ENCODE results near the gene ST7. TPM values are rescaled to one million over a fixed set of nuclear protein-coding genes. Genes with fewer than 3 reads are reported as not detected.

The ST7 gene
- total RNA-seq, 1 donor from 2014 or later = 39.3 TPM

DNA sequence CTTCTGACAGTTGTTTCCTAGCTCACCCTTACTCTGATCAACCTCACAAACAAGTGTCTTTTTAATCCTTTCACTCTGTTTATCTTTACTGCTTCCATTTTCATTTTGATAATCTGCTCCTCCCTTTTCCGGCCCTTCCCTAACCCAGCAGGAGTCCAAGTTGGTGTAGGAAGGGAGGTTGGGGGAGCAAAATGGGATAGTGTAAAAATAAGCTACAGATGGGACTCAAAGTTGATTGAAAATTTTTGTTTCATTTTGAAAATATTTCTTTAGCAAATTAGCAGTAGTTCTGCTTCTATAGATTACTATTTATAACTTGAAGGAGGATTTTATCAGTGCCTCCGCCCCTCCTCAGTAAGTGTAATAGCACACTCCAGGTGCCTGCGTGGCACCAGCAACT lies 257.6 kb downstream of the ST7 start:
- no peaks in the 10 kb centered on the region for H3K27me3 ChIP-seq (ENCODE audit: insufficient read depth, low read length)
- H3K4me1 ChIP-seq (ENCODE audit: insufficient read depth, low read length) = peaks cover 7% of the 10 kb centered on the region
- no peak for FAIRE-seq
- H3K4me1 Mint-ChIP-seq (ENCODE audit: low read depth, unreplicated experiment) = no peaks in the 10 kb centered on the region
- H3K36me3 ChIP-seq (ENCODE audit: insufficient read depth, low read length) = no peaks in the 10 kb centered on the region
- H3K9me3 Mint-ChIP-seq (ENCODE audit: unreplicated experiment) = no peaks in the 10 kb centered on the region
- H3K27me3 Mint-ChIP-seq (ENCODE audit: low read depth, unreplicated experiment) = no peaks in the 10 kb centered on the region
- DNase-seq (ENCODE audit: low read depth) = no peak
- H3K79me2 ChIP-seq (ENCODE audit: insufficient read depth, low read length) = no peaks in the 10 kb centered on the region
- no peak for TF ChIP-seq EZH2 (IDR thresholded peaks at IDR 0.05; ENCODE audit: insufficient read depth, low read length)
- TF ChIP-seq, protein P1, sequence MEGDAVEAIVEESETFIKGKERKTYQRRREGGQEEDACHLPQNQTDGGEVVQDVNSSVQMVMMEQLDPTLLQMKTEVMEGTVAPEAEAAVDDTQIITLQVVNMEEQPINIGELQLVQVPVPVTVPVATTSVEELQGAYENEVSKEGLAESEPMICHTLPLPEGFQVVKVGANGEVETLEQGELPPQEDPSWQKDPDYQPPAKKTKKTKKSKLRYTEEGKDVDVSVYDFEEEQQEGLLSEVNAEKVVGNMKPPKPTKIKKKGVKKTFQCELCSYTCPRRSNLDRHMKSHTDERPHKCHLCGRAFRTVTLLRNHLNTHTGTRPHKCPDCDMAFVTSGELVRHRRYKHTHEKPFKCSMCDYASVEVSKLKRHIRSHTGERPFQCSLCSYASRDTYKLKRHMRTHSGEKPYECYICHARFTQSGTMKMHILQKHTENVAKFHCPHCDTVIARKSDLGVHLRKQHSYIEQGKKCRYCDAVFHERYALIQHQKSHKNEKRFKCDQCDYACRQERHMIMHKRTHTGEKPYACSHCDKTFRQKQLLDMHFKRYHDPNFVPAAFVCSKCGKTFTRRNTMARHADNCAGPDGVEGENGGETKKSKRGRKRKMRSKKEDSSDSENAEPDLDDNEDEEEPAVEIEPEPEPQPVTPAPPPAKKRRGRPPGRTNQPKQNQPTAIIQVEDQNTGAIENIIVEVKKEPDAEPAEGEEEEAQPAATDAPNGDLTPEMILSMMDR (IDR thresholded peaks at IDR 0.05; ENCODE audit: insufficient read depth, low read depth, low read length) = no peak
- H3K27ac Mint-ChIP-seq (ENCODE audit: unreplicated experiment) = no peak overlapping the region
- H3K9ac ChIP-seq (ENCODE audit: low read length) = no peak overlapping the region
- H3K4me3 ChIP-seq (ENCODE audit: insufficient read depth, low read depth, low read length) = no peak overlapping the region
- no peak overlapping the region for H3K4me3 Mint-ChIP-seq (ENCODE audit: unreplicated experiment)
- no peak overlapping the region for H3K27ac ChIP-seq (ENCODE audit: low read depth, low read length)
- H3K36me3 Mint-ChIP-seq (ENCODE audit: low read depth, unreplicated experiment) = no peaks in the 10 kb centered on the region
- no peak overlapping the region for H3K4me2 ChIP-seq (ENCODE audit: low read length)
- H4K20me1 ChIP-seq (ENCODE audit: insufficient read depth, low read length) = no peaks in the 10 kb centered on the region
- no peak overlapping the region for H2AFZ ChIP-seq (ENCODE audit: low read depth, low read length)
- no peaks in the 10 kb centered on the region for H3K9me3 ChIP-seq (ENCODE audit: insufficient read depth, low read depth, low read length)

DNA sequence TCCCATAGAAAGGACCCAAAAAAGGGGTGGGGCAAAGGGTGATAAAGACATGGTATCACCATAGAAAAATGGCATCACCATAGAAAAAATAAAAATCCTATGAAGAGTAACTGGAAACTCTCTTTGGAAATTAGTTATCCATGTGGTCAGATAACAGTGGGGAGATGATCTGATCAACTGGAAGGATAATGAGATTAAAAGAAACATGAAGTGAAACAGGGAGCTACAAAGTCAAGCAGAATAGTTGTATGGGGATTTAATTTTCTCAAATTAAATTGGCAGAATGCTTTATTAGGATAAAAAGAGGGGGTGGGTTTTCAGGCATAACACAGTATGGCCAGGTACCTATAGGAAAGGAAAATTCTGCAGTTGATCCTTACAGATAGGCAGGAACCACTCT lies 258.3 kb downstream of the ST7 start:
- no peaks in the 10 kb centered on the region for H3K4me1 Mint-ChIP-seq (ENCODE audit: low read depth, unreplicated experiment)
- Histone ChIP-seq H3K4me1 (ENCODE audit: insufficient read depth, low read length) (peaks cover 7% of the 10 kb centered on the region), H3K27ac (ENCODE audit: low read depth, low read length) (no peak overlapping the region), H3K36me3 (ENCODE audit: insufficient read depth, low read length) (peaks cover 4% of the 10 kb centered on the region), H3K4me2 (ENCODE audit: low read length) (no peak overlapping the region), H4K20me1 (ENCODE audit: insufficient read depth, low read length) (no peaks in the 10 kb centered on the region), H3K27me3 (ENCODE audit: insufficient read depth, low read length) (no peaks in the 10 kb centered on the region), H2AFZ (ENCODE audit: low read depth, low read length) (no peak overlapping the region), H3K9ac (ENCODE audit: low read length) (no peak overlapping the region), H3K79me2 (ENCODE audit: insufficient read depth, low read length) (no peaks in the 10 kb centered on the region), H3K9me3 (ENCODE audit: insufficient read depth, low read depth, low read length) (no peaks in the 10 kb centered on the region), H3K4me3 (ENCODE audit: insufficient read depth, low read depth, low read length) (no peak overlapping the region)
- TF ChIP-seq, protein P1 (IDR thresholded peaks at IDR 0.05; ENCODE audit: insufficient read depth, low read depth, low read length) = no peak
- no peak for TF ChIP-seq EZH2 (IDR thresholded peaks at IDR 0.05; ENCODE audit: insufficient read depth, low read length)
- H3K9me3 Mint-ChIP-seq (ENCODE audit: unreplicated experiment) = no peaks in the 10 kb centered on the region
- no peak overlapping the region for H3K27ac Mint-ChIP-seq (ENCODE audit: unreplicated experiment)
- no peaks in the 10 kb centered on the region for H3K27me3 Mint-ChIP-seq (ENCODE audit: low read depth, unreplicated experiment)
- no peak overlapping the region for H3K4me3 Mint-ChIP-seq (ENCODE audit: unreplicated experiment)
- H3K36me3 Mint-ChIP-seq (ENCODE audit: low read depth, unreplicated experiment) = no peaks in the 10 kb centered on the region
- DNase-seq (ENCODE audit: low read depth) (no peak), FAIRE-seq (no peak)

GRCh38 chr7:117212969-117213877 lies 259.9 kb downstream of the ST7 start:
- H3K4me1 ChIP-seq (ENCODE audit: insufficient read depth, low read length) = peaks cover 17% of the 10 kb centered on the region
- no peak overlapping the region for H3K9ac ChIP-seq (ENCODE audit: low read length)
- Mint-ChIP-seq H3K27me3 (ENCODE audit: low read depth, unreplicated experiment) (no peaks in the 10 kb centered on the region), H3K9me3 (ENCODE audit: unreplicated experiment) (no peaks in the 10 kb centered on the region), H3K4me3 (ENCODE audit: unreplicated experiment) (no peak overlapping the region), H3K36me3 (ENCODE audit: low read depth, unreplicated experiment) (no peaks in the 10 kb centered on the region), H3K27ac (ENCODE audit: unreplicated experiment) (no peak overlapping the region), H3K4me1 (ENCODE audit: low read depth, unreplicated experiment) (peaks cover 8% of the 10 kb centered on the region)
- TF ChIP-seq EZH2 (IDR thresholded peaks at IDR 0.05; ENCODE audit: insufficient read depth, low read length) = no peak
- TF ChIP-seq, protein P1 (IDR thresholded peaks at IDR 0.05; ENCODE audit: insufficient read depth, low read depth, low read length) = peak; percentile 97
- no peaks in the 10 kb centered on the region for H3K79me2 ChIP-seq (ENCODE audit: insufficient read depth, low read length)
- DNase-seq (ENCODE audit: low read depth) (peak; percentile 78), FAIRE-seq (peak; percentile 75)
- H3K36me3 ChIP-seq (ENCODE audit: insufficient read depth, low read length) = peaks cover 4% of the 10 kb centered on the region
- no peak overlapping the region for H2AFZ ChIP-seq (ENCODE audit: low read depth, low read length)
- no peaks in the 10 kb centered on the region for H3K27me3 ChIP-seq (ENCODE audit: insufficient read depth, low read length)
- H4K20me1 ChIP-seq (ENCODE audit: insufficient read depth, low read length) = no peaks in the 10 kb centered on the region
- no peak overlapping the region for H3K27ac ChIP-seq (ENCODE audit: low read depth, low read length)
- no peak overlapping the region for H3K4me3 ChIP-seq (ENCODE audit: insufficient read depth, low read depth, low read length)
- no peaks in the 10 kb centered on the region for H3K9me3 ChIP-seq (ENCODE audit: insufficient read depth, low read depth, low read length)
- no peak overlapping the region for H3K4me2 ChIP-seq (ENCODE audit: low read length)
